GM12878 (cell line): ENCODE results near the gene CRYBB1.

ENCODE experiments used
- CTCF ChIP-seq, 3 experiments: IDR thresholded peaks in 2 of 3; conservative IDR thresholded peaks in 1 of 3; 2 replicates each; pipeline ENCODE4 v1.5.1; 2011; ENCODE audit warnings: low read depth in 3 of 3, low read length in 3 of 3, mild to moderate bottlenecking in 3 of 3, control low read depth in 2 of 3, moderate library complexity in 2 of 3, inconsistent platforms in 1 of 3, mixed read lengths in 1 of 3; ENCODE audit not compliant: control insufficient read depth in 2 of 3, insufficient read depth in 1 of 3; ENCODE audit errors: extremely low read depth in 1 of 3
- EZH2 ChIP-seq: IDR thresholded peaks from 2 replicates; pipeline ENCODE4 v1.6.1; 2012; ENCODE audit warnings: low read depth, mild to moderate bottlenecking, control low read depth, inconsistent platforms, low read length, borderline replicate concordance; ENCODE audit not compliant: control insufficient read depth
- MAX ChIP-seq: IDR thresholded peaks from 2 replicates; pipeline ENCODE4 v1.6.1; 2012; ENCODE audit warnings: low read depth, low read length, improper control_type of control experiment
- POLR2A ChIP-seq: IDR thresholded peaks from 2 replicates; pipeline ENCODE4 v1.6.1; 2011; ENCODE audit warnings: low read depth, mild to moderate bottlenecking, low read length
- POLR2AphosphoS5 ChIP-seq: IDR thresholded peaks from 2 replicates; pipeline ENCODE4 v1.6.1; 2011; ENCODE audit warnings: mild to moderate bottlenecking, low read length, inconsistent platforms
- SIN3A ChIP-seq: IDR thresholded peaks from 2 replicates; pipeline ENCODE4 v1.6.1; 2012; ENCODE audit warnings: low read depth, low read length, improper control_type of control experiment
- YY1 ChIP-seq: IDR thresholded peaks from 2 replicates; pipeline ENCODE4 v1.6.1; 2011; ENCODE audit warnings: low read depth, mild to moderate bottlenecking, low read length
- ZNF24 ChIP-seq: fragments of 450-650 bp; IDR thresholded peaks from 2 replicates; pipeline ENCODE4 v1.6.1; 2017; ENCODE audit warnings: antibody characterized with exemption, mild to moderate bottlenecking

- no peak for TF ChIP-seq SIN3A
- TF ChIP-seq MAX: no peak
- no peak for TF ChIP-seq YY1
- no peak for TF ChIP-seq CTCF (IDR thresholded peaks at IDR 0.05 in 2 of 3, conservative IDR thresholded peaks at IDR 0.05 in 1 of 3; ENCODE audit: control insufficient read depth in 2 of 3, extremely low read depth in 1 of 3, insufficient read depth in 1 of 3, low read depth in 3 of 3, low read length in 3 of 3)
- TF ChIP-seq POLR2AphosphoS5: no peak
- no peak for TF ChIP-seq EZH2
- no peak for TF ChIP-seq POLR2A
- no peak for TF ChIP-seq ZNF24
Measured at GRCh38 chr22:26553056-26553752, 64.6 kb downstream of the CRYBB1 start.
